Measurements from ENCODE around the gene ARID1B.
A peak's percentile ranks its signal among the peaks of the same experiment; 100 is the strongest.

Gene ARID1B

GRCh38 chr6:156776840-156777576 lies at the start of gene ARID1B:
Gene ARID1B, plus strand, starts transcription at chr6:156777378. Its CDS starts 303 bp downstream, at chr6:156777681.
- DNase-seq (ENCODE audit: low spot score), result peak; percentile 69

DNA sequence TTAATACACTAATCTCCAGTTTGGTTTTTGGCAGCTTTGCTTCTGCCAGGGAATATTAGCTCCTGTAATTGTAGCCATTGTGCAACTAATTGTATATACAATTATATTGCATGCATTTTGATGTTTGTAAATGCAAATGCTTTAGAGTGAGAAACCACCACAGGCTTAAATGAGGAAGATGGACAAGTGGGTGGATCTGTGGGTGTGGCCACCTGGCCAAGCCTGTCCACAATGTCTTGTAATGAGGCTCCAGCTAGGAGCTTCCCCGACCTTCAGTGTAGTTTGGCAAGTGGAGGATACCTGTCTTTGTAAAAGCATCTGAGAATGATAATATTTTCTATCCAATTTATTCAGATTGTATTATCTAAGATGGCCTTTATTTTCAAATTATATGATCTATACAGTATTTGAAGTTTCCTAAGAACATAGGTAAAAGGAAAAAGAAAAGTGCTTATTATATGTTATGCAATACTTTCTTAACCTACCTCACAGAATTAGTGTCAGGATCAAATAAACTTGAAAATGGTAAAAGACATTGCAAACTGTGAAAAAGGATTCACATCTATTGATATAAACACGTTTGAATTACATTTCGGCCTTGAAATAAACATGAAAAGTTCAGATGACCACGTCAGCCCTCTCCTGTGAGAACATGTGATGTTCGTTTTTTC lies 49.3 kb upstream of the ARID1B start:
- DNase-seq (ENCODE audit: low spot score), result no peak

DNA sequence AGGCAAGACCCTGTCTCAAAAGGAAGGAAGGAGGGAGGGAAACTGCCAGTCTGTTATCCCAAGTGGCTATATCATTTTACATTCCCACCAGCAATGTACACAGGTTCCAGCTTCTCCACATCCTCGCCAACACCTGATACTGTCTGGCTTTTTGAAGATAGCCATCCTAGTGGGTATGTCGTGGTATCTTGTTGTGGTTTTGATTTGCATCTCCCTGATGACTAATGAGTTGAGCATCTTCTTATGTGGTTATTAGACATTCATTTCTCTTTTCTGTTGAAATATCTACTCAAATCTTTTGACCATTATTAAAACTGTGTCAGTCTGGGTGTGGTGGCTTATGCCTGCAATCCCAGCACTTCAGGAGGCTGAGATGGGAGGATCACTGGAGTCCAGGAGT lies 47.9 kb upstream of the ARID1B start:
- no peak for DNase-seq (ENCODE audit: low spot score)

- DNase-seq (ENCODE audit: low spot score), result no peak
These were observed 45.8 kb upstream of the ARID1B start for GRCh38 chr6:156731396-156731795.

- no peak for DNase-seq (ENCODE audit: low spot score)
These were observed 41.4 kb upstream of the ARID1B start for GRCh38 chr6:156735751-156736150.

DNA sequence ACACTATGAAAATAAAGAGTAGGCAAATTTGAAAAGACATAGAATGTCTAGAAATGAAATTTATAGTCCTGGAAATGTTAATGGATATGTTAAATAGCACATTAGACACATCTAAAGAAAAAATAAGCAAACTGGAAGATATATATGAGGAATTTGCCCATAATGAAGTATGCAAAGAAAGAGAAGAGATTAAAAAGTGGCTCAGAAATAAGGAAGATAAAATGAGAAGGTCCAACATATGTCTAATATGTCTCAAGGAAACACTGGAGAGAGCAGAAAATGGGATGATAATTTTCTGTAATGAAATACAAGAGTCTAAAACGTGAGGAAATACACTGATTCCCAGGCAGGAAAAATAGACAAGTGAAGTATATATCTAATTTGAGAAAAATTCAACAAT lies 36.6 kb upstream of the ARID1B start:
- no peak for DNase-seq (ENCODE audit: low spot score)

DNA sequence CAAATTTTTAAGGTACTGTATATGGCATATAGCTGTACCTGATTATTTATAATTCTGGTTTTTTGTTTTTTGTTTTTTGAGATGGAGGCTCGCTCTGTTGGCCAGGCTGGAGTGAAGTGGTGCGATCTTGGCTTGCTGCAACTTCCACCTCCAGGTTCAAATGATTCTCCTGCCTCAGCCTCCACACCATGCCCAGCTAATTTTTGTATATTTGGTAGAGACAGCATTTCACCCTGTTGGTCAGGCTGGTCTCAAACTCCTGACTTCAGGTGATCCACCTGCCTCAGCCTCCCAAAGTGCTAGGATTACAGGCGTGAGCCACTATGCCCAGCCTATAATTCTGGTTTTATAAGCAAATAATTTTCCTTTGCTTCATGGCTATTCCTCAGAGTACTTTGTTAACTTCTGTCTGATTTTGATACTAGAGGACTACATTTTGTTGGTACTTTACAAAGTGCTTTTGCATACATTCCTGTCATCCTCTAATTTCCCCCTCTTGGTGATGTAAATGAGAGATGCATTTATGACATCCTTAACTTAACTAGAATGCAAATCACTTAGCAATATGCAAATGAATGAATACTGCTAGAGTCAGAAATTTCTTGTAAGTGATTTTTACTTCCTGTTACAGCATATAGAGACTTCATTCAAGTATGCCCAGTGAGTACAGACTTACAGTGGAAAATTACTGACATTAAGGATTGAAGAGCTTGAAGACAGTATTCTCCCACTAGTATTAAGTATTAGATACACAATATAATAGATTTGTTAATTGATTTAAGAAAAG lies 35.7 kb upstream of the ARID1B start:
- DNase-seq (ENCODE audit: low spot score), result no peak

DNA sequence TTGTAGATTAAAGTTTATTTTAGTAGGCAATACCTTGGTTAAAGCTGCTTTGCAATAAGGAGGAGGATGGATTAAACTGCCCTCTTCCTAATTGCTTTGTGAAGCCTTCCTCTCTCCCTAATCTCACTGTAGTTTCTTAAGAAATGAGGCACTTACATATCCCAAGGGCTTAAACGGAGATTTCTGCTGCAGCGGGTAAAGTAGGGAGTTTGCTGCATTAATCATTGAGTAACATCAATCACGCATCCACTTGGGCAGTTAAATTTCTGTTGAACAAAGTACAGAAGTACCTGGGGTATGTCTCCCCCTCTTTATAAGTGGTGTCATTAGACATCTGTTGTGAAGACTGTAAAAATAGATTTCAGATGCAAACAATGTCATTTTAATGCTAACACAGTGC lies 29.5 kb upstream of the ARID1B start:
- DNase-seq (ENCODE audit: low spot score), result no peak

GRCh38 chr6:156748504-156748903 lies 28.7 kb upstream of the ARID1B start:
- DNase-seq (ENCODE audit: low spot score), result no peak

- peak; percentile 61 for DNase-seq (ENCODE audit: low spot score)
These were observed 24.4 kb upstream of the ARID1B start for GRCh38 chr6:156752666-156753301.

- no peak for DNase-seq (ENCODE audit: low spot score)
These were observed 20.3 kb upstream of the ARID1B start for GRCh38 chr6:156756630-156757610.

GRCh38 chr6:156757849-156758248 lies 19.3 kb upstream of the ARID1B start:
- DNase-seq (ENCODE audit: low spot score), result no peak

- DNase-seq (ENCODE audit: low spot score), result no peak
These were observed 16.8 kb upstream of the ARID1B start for GRCh38 chr6:156760377-156760776.

DNA sequence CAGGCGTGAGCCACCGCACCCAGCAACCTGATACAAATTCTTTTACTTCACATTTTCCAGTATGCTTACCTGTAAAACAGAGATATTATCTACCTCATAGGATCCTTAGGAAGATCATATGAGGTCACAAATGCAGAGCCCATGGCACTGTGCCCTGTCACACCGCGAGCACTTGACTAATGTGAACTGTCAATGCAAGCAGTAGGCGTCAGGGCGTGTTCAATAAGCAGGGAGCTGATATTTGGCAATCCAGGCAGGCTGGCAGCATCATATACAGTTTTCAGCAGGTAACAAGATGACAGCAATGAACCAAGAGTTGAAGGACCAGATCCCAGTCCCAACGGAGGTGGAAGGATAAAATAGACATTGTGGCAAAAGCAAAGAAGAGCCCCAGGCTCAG lies 14.6 kb upstream of the ARID1B start:
- no peak for DNase-seq (ENCODE audit: low spot score)

- DNase-seq (ENCODE audit: low spot score), result no peak
These were observed 12.1 kb upstream of the ARID1B start for GRCh38 chr6:156765117-156765516.

- no peak for DNase-seq (ENCODE audit: low spot score)
These were observed 9.3 kb upstream of the ARID1B start for GRCh38 chr6:156767603-156768467.

- DNase-seq (ENCODE audit: low spot score), result no peak
These were observed 6.1 kb upstream of the ARID1B start for GRCh38 chr6:156771047-156771446.

DNA sequence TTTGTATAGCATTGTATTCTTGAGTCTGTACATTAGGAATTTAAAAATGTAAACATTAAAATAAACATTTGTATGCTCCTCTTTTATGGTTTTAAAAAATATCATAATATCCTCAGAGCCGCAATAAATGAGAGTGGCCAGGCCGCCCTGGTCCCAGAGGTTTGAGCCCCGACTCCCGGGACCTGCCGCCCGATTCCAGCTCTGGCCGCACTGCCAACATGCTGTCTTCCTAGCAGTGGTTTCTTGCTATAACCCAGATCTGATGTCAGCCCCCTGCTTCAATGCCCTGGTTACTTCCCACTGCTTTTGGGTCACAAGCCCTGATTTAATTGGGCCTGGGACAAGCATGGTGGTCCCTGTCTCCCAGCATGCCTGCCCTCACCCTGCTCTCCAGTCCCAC lies 5.4 kb upstream of the ARID1B start:
- DNase-seq (ENCODE audit: low spot score), result no peak

DNA sequence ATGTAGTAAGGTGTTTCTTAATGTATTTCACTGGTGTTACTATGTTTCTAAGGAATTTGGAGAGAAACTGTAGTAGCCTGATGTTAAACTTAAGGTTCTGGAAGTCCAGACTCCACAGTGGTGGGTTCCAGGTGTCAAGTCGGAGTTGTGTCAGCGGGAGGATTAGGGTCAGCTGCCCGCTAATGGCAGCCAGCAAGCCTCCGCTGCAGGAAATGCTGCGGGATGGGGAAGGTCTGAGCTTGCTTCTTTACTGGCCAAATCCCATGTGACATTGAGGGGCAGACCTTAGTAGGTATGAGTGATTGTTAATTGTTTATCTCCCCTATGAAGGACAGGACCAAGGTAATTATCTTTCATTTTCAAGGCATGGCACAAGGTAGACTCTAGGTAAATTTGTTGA lies 3.7 kb upstream of the ARID1B start:
- DNase-seq (ENCODE audit: low spot score), result no peak
